Fibroblast of gingiva (primary cell): ENCODE data around the gene GRHL3.

ENCODE experiments used
- DNase-seq: peaks from one replicate; pipeline ENCODE4 v3.0.0-alpha.2; 2011; ENCODE audit warnings: low read depth

GRHL3 gene

GRCh38 chr1:24317956-24318614, 1.1 kb upstream of the GRHL3 start:
- DNase-seq: peak; percentile 50

GRCh38 chr1:24318615-24319311, 394 bp upstream of the GRHL3 start:
- DNase-seq: no peak

- no peak for DNase-seq
Measured at GRCh38 chr1:24319962-24320361, 805 bp downstream of the GRHL3 start.

- DNase-seq: no peak
Measured at GRCh38 chr1:24321126-24321525, 2.0 kb downstream of the GRHL3 start.

- DNase-seq: peak; percentile 54
Measured at GRCh38 chr1:24321697-24322469, 2.7 kb downstream of the GRHL3 start.

GRCh38 chr1:24322470-24323177, 3.5 kb downstream of the GRHL3 start:
- DNase-seq: no peak

- DNase-seq: no peak
Measured at GRCh38 chr1:24323281-24323680, 4.1 kb downstream of the GRHL3 start.

- DNase-seq: no peak
Measured at GRCh38 chr1:24324903-24325302, 5.7 kb downstream of the GRHL3 start.

- no peak for DNase-seq
Measured at GRCh38 chr1:24325587-24326449, 6.7 kb downstream of the GRHL3 start.

GRCh38 chr1:24327486-24327885, 8.3 kb downstream of the GRHL3 start:
- DNase-seq: no peak

- no peak for DNase-seq
Measured at GRCh38 chr1:24327891-24328290, 8.7 kb downstream of the GRHL3 start.

GRCh38 chr1:24329331-24329730, 10.2 kb downstream of the GRHL3 start:
- DNase-seq: no peak

- DNase-seq: peak; percentile 49
Measured at GRCh38 chr1:24329797-24330543, 10.8 kb downstream of the GRHL3 start.

GRCh38 chr1:24331961-24332673, 13.0 kb downstream of the GRHL3 start:
- DNase-seq: no peak

GRCh38 chr1:24336075-24336474, 16.9 kb downstream of the GRHL3 start:
- no peak for DNase-seq

- DNase-seq: no peak
Measured at GRCh38 chr1:24337455-24337854, 18.3 kb downstream of the GRHL3 start.

GRCh38 chr1:24338447-24338846, 19.3 kb downstream of the GRHL3 start:
- DNase-seq: no peak

- DNase-seq: no peak
Measured at GRCh38 chr1:24339996-24340395, 20.8 kb downstream of the GRHL3 start.

GRCh38 chr1:24340770-24341169, 21.6 kb downstream of the GRHL3 start:
- DNase-seq: no peak

GRCh38 chr1:24341260-24341659, 22.1 kb downstream of the GRHL3 start:
- DNase-seq: no peak
